ENCODE results near the gene BGLAP.

Gene BGLAP

GRCh38 chr1:156241926-156242325, at the start of gene BGLAP:
Gene BGLAP, plus strand, starts transcription at chr1:156242184. Its CDS starts 48 bp downstream, at chr1:156242232.
- TF ChIP-seq GATA2 (IDR thresholded peaks at IDR 0.05; ENCODE audit: low read depth, low read length) (no peak), GATA3 (IDR thresholded peaks at IDR 0.05; ENCODE audit: low read depth, low read length) (no peak)

- no peak for TF ChIP-seq GATA3 (IDR thresholded peaks at IDR 0.05; ENCODE audit: low read depth, low read length)
- no peak for TF ChIP-seq GATA2 (IDR thresholded peaks at IDR 0.05; ENCODE audit: low read depth, low read length)
These were observed 48.8 kb upstream of the BGLAP start for GRCh38 chr1:156193208-156193487.

- TF ChIP-seq GATA3 (IDR thresholded peaks at IDR 0.05; ENCODE audit: low read depth, low read length) (no peak), GATA2 (IDR thresholded peaks at IDR 0.05; ENCODE audit: low read depth, low read length) (peak; percentile 36; the same call in 1 of the 2 replicates)
These were observed 48.3 kb upstream of the BGLAP start, which contains the start of gene SLC25A44 for GRCh38 chr1:156193488-156194299. Gene SLC25A44, plus strand, starts transcription at chr1:156194104. Its CDS starts 5,744 bp downstream, at chr1:156199848.

GRCh38 chr1:156194300-156194652, 47.7 kb upstream of the BGLAP start:
- TF ChIP-seq GATA3 (IDR thresholded peaks at IDR 0.05; ENCODE audit: low read depth, low read length) (no peak), GATA2 (IDR thresholded peaks at IDR 0.05; ENCODE audit: low read depth, low read length) (no peak)

- TF ChIP-seq GATA3 (IDR thresholded peaks at IDR 0.05; ENCODE audit: low read depth, low read length): no peak
- no peak for TF ChIP-seq GATA2 (IDR thresholded peaks at IDR 0.05; ENCODE audit: low read depth, low read length)
These were observed 46.1 kb upstream of the BGLAP start for GRCh38 chr1:156195853-156196252.

- no peak for TF ChIP-seq GATA2 (IDR thresholded peaks at IDR 0.05; ENCODE audit: low read depth, low read length)
- no peak for TF ChIP-seq GATA3 (IDR thresholded peaks at IDR 0.05; ENCODE audit: low read depth, low read length)
These were observed 45.5 kb upstream of the BGLAP start for GRCh38 chr1:156196445-156196844.

- no peak for TF ChIP-seq GATA2 (IDR thresholded peaks at IDR 0.05; ENCODE audit: low read depth, low read length)
- TF ChIP-seq GATA3 (IDR thresholded peaks at IDR 0.05; ENCODE audit: low read depth, low read length): no peak
These were observed 43.1 kb upstream of the BGLAP start for GRCh38 chr1:156198831-156199349.

- no peak for TF ChIP-seq GATA2 (IDR thresholded peaks at IDR 0.05; ENCODE audit: low read depth, low read length)
- no peak for TF ChIP-seq GATA3 (IDR thresholded peaks at IDR 0.05; ENCODE audit: low read depth, low read length)
These were observed 41.9 kb upstream of the BGLAP start for GRCh38 chr1:156200044-156200443.

- TF ChIP-seq GATA3 (IDR thresholded peaks at IDR 0.05; ENCODE audit: low read depth, low read length) (no peak), GATA2 (IDR thresholded peaks at IDR 0.05; ENCODE audit: low read depth, low read length) (no peak)
These were observed 38.7 kb upstream of the BGLAP start for GRCh38 chr1:156203331-156203730.

GRCh38 chr1:156204686-156205085, 37.3 kb upstream of the BGLAP start:
- TF ChIP-seq GATA2 (IDR thresholded peaks at IDR 0.05; ENCODE audit: low read depth, low read length): no peak
- no peak for TF ChIP-seq GATA3 (IDR thresholded peaks at IDR 0.05; ENCODE audit: low read depth, low read length)

GRCh38 chr1:156211243-156211642, 30.7 kb upstream of the BGLAP start:
- TF ChIP-seq GATA3 (IDR thresholded peaks at IDR 0.05; ENCODE audit: low read depth, low read length) (no peak), GATA2 (IDR thresholded peaks at IDR 0.05; ENCODE audit: low read depth, low read length) (no peak)

GRCh38 chr1:156212130-156212529, 29.9 kb upstream of the BGLAP start:
- TF ChIP-seq GATA3 (IDR thresholded peaks at IDR 0.05; ENCODE audit: low read depth, low read length): no peak
- no peak for TF ChIP-seq GATA2 (IDR thresholded peaks at IDR 0.05; ENCODE audit: low read depth, low read length)

- no peak; the same call in 1 of the 2 replicates for TF ChIP-seq GATA2 (IDR thresholded peaks at IDR 0.05; ENCODE audit: low read depth, low read length)
- no peak for TF ChIP-seq GATA3 (IDR thresholded peaks at IDR 0.05; ENCODE audit: low read depth, low read length)
These were observed 28.9 kb upstream of the BGLAP start, which contains the start of gene PMF1 for GRCh38 chr1:156212833-156213643. Gene PMF1, plus strand, starts transcription at chr1:156213007. Its CDS starts 9 bp downstream, at chr1:156213016.

GRCh38 chr1:156213644-156213966, 28.4 kb upstream of the BGLAP start:
- TF ChIP-seq GATA2 (IDR thresholded peaks at IDR 0.05; ENCODE audit: low read depth, low read length): no peak
- no peak for TF ChIP-seq GATA3 (IDR thresholded peaks at IDR 0.05; ENCODE audit: low read depth, low read length)

All from SH-SY5Y (cell line).